PC-3 (cell line): ENCODE results near the gene CGNL1. TPM values are rescaled to one million over a fixed set of nuclear protein-coding genes. Genes with fewer than 3 reads are reported as not detected.

Experiments used
- ATAC-seq: fragments of 200-7000 bp; cut with Tn5 transposase; 2 replicates; pipeline ENCODE4 v1.9.1; 2020; ENCODE audit warnings: mild to moderate bottlenecking, moderate library complexity
- BruUV-seq: library from RNA; stranded (reverse); fragments of 400-500 nt; replicated peaks from 2 replicates; lab custom pipeline; 2021; lab: Mats Ljungman, UMichigan
- CTCF ChIA-PET: fragments of 300-600 bp; sonication (Branson Sonifier 250); formaldehyde crosslinking; loops from one replicate; lab custom pipeline; 2022; ENCODE audit warnings: antibody characterized with exemption; lab: Charles Lee
- POLR2A ChIA-PET: fragments of 300-600 bp; sonication (Branson Sonifier 250); formaldehyde crosslinking; loops from one replicate; lab custom pipeline; 2022; ENCODE audit warnings: antibody characterized with exemption; ENCODE audit not compliant: unreplicated experiment; lab: Charles Lee
- DNase-seq: peaks from one replicate; pipeline ENCODE4 v3.0.0-alpha.2; 2015
- H2AFZ ChIP-seq: fragments of 300-600 bp; sonication (generic); 2 replicates; pipeline ENCODE4 v1.6.0; 2016; ENCODE audit warnings: antibody characterized with exemption, low read length
- H3F3A ChIP-seq: fragments of 300-600 bp; sonication (generic); one replicate; pipeline ENCODE4 v1.6.0; 2017; ENCODE audit warnings: antibody characterized with exemption, low read length, control low read depth, mild to moderate bottlenecking; ENCODE audit not compliant: unreplicated experiment
- H3K27ac ChIP-seq: fragments of 300-600 bp; sonication (generic); 2 replicates; pipeline ENCODE4 v1.5.1; 2016; ENCODE audit warnings: mild to moderate bottlenecking, low read length
- H3K27me3 ChIP-seq: fragments of 300-600 bp; sonication (generic); 2 replicates; pipeline ENCODE4 v1.6.1; 2016; ENCODE audit warnings: low read length, mixed read lengths
- H3K36me3 ChIP-seq: fragments of 300-600 bp; sonication (generic); 2 replicates; pipeline ENCODE4 v1.6.1; 2016; ENCODE audit warnings: low read depth, mixed run types, low read length, mixed read lengths
- H3K4me1 ChIP-seq: fragments of 300-600 bp; sonication (generic); 2 replicates; pipeline ENCODE4 v1.5.1; 2016; ENCODE audit warnings: low read length; ENCODE audit not compliant: insufficient read depth
- H3K4me2 ChIP-seq: fragments of 300-600 bp; sonication (generic); 2 replicates; pipeline ENCODE4 v1.6.0; 2016; ENCODE audit warnings: low read length
- H3K4me3 ChIP-seq: fragments of 300-600 bp; sonication (generic); 2 replicates; pipeline ENCODE4 v1.5.1; 2016; ENCODE audit warnings: mild to moderate bottlenecking, low read length, mixed read lengths
- H3K79me2 ChIP-seq: fragments of 300-600 bp; sonication (generic); 2 replicates; pipeline ENCODE4 v1.6.1; 2017; ENCODE audit warnings: low read length, mixed read lengths
- H3K9ac ChIP-seq: fragments of 300-600 bp; sonication (generic); 2 replicates; pipeline ENCODE4 v1.6.0; 2016; ENCODE audit warnings: mild to moderate bottlenecking, low read length
- H3K9me2 ChIP-seq: fragments of 300-600 bp; sonication (generic); replicated peaks from 2 replicates; pipeline ENCODE4 v1.6.1; 2016; ENCODE audit warnings: mixed run types, low read length, mixed read lengths
- H3K9me3 ChIP-seq: fragments of 300-600 bp; sonication (generic); 2 replicates; pipeline ENCODE4 v1.6.1; 2016; ENCODE audit warnings: low read length, mixed read lengths
- H4K20me1 ChIP-seq: fragments of 300-600 bp; sonication (generic); 2 replicates; pipeline ENCODE4 v1.6.1; 2016; ENCODE audit warnings: low read length, mixed read lengths
- EZH2 ChIP-seq: fragments of 300-600 bp; sonication (generic); IDR thresholded peaks from one replicate; pipeline ENCODE4 v1.6.1; 2017; ENCODE audit warnings: antibody characterized with exemption, mild to moderate bottlenecking, low read length; ENCODE audit not compliant: unreplicated experiment
- EZH2phosphoT487 ChIP-seq: fragments of 300-600 bp; sonication (generic); IDR thresholded peaks from 2 replicates; pipeline ENCODE4 v1.6.1; 2018; ENCODE audit warnings: mild to moderate bottlenecking, antibody characterized with exemption, low read length, borderline replicate concordance
- intact Hi-C: fragments of 100-400 bp; cut with micrococcal nuclease; formaldehyde crosslinking; loops from 2 replicates; pipeline ENCODE4 v1.9.0; 2023
- total RNA-seq: library from RNA; depleted of rRNA; stranded (reverse); fragments of >200 nt; gene quantifications from 2 replicates; pipeline ENCODE4 v1.2.3, GENCODE V29; 2014
- TF ChIP-seq, protein P1 (sequence below): fragments of 300-600 bp; sonication (generic); conservative IDR thresholded peaks from 2 replicates; pipeline ENCODE4 v1.5.1; 2017; ENCODE audit warnings: antibody characterized with exemption, low read depth, mild to moderate bottlenecking, low read length

Gene CGNL1
- total RNA-seq, 1 experiment from 2014 or later: 0.66 TPM

DNA sequence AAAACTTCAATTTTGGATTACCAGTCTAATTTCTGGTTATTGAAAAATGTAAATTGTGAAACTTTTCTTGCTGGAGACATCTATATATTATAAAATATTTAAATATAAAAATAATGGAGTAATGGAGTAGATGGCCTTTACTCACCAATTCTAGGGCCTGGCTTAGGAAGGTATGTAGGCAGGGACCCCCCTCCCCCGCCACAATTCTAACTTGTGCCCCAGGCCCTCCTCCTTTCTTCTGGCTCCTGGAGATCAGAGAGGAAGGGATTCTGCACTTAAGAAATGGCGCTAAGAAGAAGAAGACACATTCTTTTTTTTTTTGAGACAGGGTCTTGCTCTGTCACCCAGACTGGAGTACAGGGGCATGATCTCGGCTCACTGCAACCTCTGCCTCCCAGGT lies 49.5 kb downstream of the CGNL1 start:
- no peaks in the 10 kb centered on the region for H3K9me2 ChIP-seq
- POLR2A ChIA-PET: no interaction called here
- TF ChIP-seq, protein P1, sequence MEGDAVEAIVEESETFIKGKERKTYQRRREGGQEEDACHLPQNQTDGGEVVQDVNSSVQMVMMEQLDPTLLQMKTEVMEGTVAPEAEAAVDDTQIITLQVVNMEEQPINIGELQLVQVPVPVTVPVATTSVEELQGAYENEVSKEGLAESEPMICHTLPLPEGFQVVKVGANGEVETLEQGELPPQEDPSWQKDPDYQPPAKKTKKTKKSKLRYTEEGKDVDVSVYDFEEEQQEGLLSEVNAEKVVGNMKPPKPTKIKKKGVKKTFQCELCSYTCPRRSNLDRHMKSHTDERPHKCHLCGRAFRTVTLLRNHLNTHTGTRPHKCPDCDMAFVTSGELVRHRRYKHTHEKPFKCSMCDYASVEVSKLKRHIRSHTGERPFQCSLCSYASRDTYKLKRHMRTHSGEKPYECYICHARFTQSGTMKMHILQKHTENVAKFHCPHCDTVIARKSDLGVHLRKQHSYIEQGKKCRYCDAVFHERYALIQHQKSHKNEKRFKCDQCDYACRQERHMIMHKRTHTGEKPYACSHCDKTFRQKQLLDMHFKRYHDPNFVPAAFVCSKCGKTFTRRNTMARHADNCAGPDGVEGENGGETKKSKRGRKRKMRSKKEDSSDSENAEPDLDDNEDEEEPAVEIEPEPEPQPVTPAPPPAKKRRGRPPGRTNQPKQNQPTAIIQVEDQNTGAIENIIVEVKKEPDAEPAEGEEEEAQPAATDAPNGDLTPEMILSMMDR: no peak
- TF ChIP-seq EZH2 (no peak), EZH2phosphoT487 (no peak)
- BruUV-seq: no TSS peak
- no peaks in the 10 kb centered on the region for H3K9me3 ChIP-seq
- H3K79me2 ChIP-seq: no peaks in the 10 kb centered on the region
- no peak overlapping the region for H3K9ac ChIP-seq
- no peak overlapping the region for H3K27ac ChIP-seq
- no peaks in the 10 kb centered on the region for H3K27me3 ChIP-seq
- ATAC-seq: no peak
- intact Hi-C loops: no loop called here
- H3K4me1 ChIP-seq: peaks cover 14% of the 10 kb centered on the region
- no peak for DNase-seq
- H3K4me3 ChIP-seq: no peak overlapping the region
- CTCF ChIA-PET: no interaction called here
- no peaks in the 10 kb centered on the region for H3F3A ChIP-seq
- no peaks in the 10 kb centered on the region for H4K20me1 ChIP-seq
- no peak overlapping the region for H3K4me2 ChIP-seq
- no peak overlapping the region for H2AFZ ChIP-seq
- no peaks in the 10 kb centered on the region for H3K36me3 ChIP-seq

DNA sequence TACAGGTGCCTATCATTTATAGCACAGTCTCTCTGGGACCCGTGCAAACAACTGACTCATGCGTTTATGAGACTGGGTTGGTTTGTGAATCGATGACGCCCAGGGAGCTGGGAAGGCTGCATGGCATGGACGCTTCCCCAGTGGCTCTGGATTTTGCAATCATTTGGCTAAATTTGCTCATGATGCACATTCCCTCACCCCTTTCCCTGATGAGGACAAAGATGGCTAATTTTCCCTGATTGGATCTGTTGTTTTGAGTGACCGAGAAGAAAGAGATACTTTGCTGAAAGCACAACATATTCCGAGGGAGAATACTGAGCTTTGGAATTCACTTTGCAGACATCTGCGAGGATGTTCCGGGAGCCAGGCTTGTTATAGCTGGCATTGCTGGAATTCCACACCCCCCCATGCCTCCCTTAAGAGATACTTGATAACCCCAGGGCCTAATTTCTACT lies 51.1 kb downstream of the CGNL1 start:
- no peak for TF ChIP-seq EZH2
- no peak for TF ChIP-seq EZH2phosphoT487
- TF ChIP-seq, protein P1: no peak
- Histone ChIP-seq H2AFZ (peak overlapping the region; percentile 69), H3K9ac (no peak overlapping the region), H3K27ac (no peak overlapping the region), H3K9me2 (no peaks in the 10 kb centered on the region), H3K9me3 (no peaks in the 10 kb centered on the region), H3K4me3 (no peak overlapping the region), H3K4me1 (peaks cover 14% of the 10 kb centered on the region), H3K27me3 (no peaks in the 10 kb centered on the region), H3K36me3 (no peaks in the 10 kb centered on the region), H3K4me2 (peak overlapping the region; percentile 44), H3F3A (no peaks in the 10 kb centered on the region), H4K20me1 (no peaks in the 10 kb centered on the region), H3K79me2 (no peaks in the 10 kb centered on the region)
- DNase-seq (peak; percentile 56), ATAC-seq (peak; percentile 99)
- BruUV-seq: no TSS peak
- intact Hi-C loops: no loop called here
- ChIA-PET POLR2A (interaction anchor here (0.6 kb wide), 1 partner anchor 35 kb away, joined by 4 read pairs; no protein-coding TSS in a partner anchor), CTCF (no interaction called here)

DNA sequence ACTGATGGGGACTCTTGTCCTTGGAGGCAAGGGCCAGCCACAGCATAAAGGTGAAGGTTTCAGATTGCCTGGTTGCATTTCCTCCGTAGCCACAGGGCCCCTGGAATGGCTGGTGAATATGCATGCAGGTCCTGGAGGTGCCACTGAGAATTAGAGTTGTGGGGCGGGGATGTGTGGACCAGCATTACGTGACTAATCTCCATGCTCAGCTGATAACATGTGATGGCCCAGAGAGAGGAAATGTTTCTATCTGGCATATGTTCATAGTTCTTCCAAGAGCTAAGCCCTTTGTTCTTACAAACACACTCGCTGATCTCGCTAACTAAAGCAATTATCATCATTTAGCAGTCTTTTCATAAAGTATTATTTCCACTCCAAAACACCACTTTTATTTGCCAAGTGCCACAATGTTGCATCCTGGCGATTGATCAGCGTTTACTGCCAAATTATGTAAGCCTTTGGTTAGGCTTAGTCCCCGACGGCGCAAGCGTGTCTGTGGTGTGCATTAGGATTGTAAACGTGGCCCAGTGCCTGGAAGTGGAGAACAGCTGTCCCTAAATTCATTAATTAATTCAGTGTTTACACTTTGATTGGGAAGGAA lies 55.9 kb downstream of the CGNL1 start:
- H3K27me3 ChIP-seq: no peaks in the 10 kb centered on the region
- H3K9me3 ChIP-seq: no peaks in the 10 kb centered on the region
- ChIA-PET POLR2A (no interaction called here), CTCF (no interaction called here)
- DNase-seq (no peak), ATAC-seq (no peak)
- H3K4me3 ChIP-seq: no peak overlapping the region
- no peak overlapping the region for H2AFZ ChIP-seq
- peaks cover 8% of the 10 kb centered on the region for H3K4me1 ChIP-seq
- no peaks in the 10 kb centered on the region for H3K9me2 ChIP-seq
- H3K9ac ChIP-seq: no peak overlapping the region
- no TSS peak for BruUV-seq
- no peak overlapping the region for H3K4me2 ChIP-seq
- TF ChIP-seq EZH2 (no peak), EZH2phosphoT487 (no peak)
- TF ChIP-seq, protein P1: no peak
- no peak overlapping the region for H3K27ac ChIP-seq
- H3K36me3 ChIP-seq: no peaks in the 10 kb centered on the region
- intact Hi-C loops: no loop called here
- no peaks in the 10 kb centered on the region for H4K20me1 ChIP-seq
- no peaks in the 10 kb centered on the region for H3F3A ChIP-seq
- no peaks in the 10 kb centered on the region for H3K79me2 ChIP-seq
